Type B pancreatic cell (in vitro differentiated cells): Measurements from ENCODE around the gene PCDHB6. TPM values are rescaled to one million over a fixed set of nuclear protein-coding genes. Genes with fewer than 3 reads are reported as not detected.
A peak's percentile ranks its signal among the peaks of the same experiment; 100 is the strongest.
"Not testable (repeated sequence)": the region's sequence is repeated elsewhere in the genome, so short reads cannot be mapped to it uniquely, and the experiment has no call there.

Source experiments
- DNase-seq: peaks from one replicate; pipeline ENCODE4 v3.0.0; 2021; ENCODE audit warnings: mixed read lengths; ENCODE audit not compliant: unreplicated experiment; ENCODE audit errors: extremely low spot score
- H3K27ac Mint-ChIP-seq: 2 replicates; pipeline ENCODE4 v1.8.0; 2021; ENCODE audit warnings: mild to moderate bottlenecking, mixed read lengths
- H3K27me3 Mint-ChIP-seq: 2 replicates; pipeline ENCODE4 v1.8.0; 2021; ENCODE audit warnings: mixed read lengths
- H3K36me3 Mint-ChIP-seq: 2 replicates; pipeline ENCODE4 v1.8.0; 2021; ENCODE audit warnings: mixed read lengths
- H3K4me1 Mint-ChIP-seq: one replicate; pipeline ENCODE4 v1.8.0; 2021; ENCODE audit warnings: mixed read lengths; ENCODE audit not compliant: unreplicated experiment
- H3K4me3 Mint-ChIP-seq: 2 replicates; pipeline ENCODE4 v1.8.0; 2021; ENCODE audit warnings: mild to moderate bottlenecking, mixed read lengths
- H3K9me3 Mint-ChIP-seq: 2 replicates; pipeline ENCODE4 v1.8.0; 2021; ENCODE audit warnings: mixed read lengths
- CTCF ChIP-seq: fragments of 200-600 bp; sonication (generic); conservative IDR thresholded peaks from 2 replicates; pipeline ENCODE4 v1.5.0; 2021; ENCODE audit warnings: antibody characterized with exemption, mild to moderate bottlenecking
- total RNA-seq: library from RNA; stranded (reverse); gene quantifications from 2 replicates; pipeline ENCODE4 v1.2.1, GENCODE V29; 2021; ENCODE audit warnings: low replicate concordance

Gene PCDHB6
- total RNA-seq, 1 donor from 2014 or later: 0.80 TPM

- DNase-seq: no peak
- Mint-ChIP-seq H3K27ac (no peak overlapping the region), H3K36me3 (peaks cover 4% of the 10 kb centered on the region), H3K4me3 (no peak overlapping the region), H3K27me3 (no peaks in the 10 kb centered on the region), H3K4me1 (no peaks in the 10 kb centered on the region), H3K9me3 (peaks cover 4% of the 10 kb centered on the region)
- no peak for TF ChIP-seq CTCF
These were observed 46.5 kb downstream of the PCDHB6 start for GRCh38 chr5:141196363-141196762.

GRCh38 chr5:141199359-141200235 lies 49.7 kb downstream of the PCDHB6 start, which contains the start of gene PCDHB11:
Gene PCDHB11, plus strand, starts transcription at chr5:141199627. Its CDS starts 148 bp downstream, at chr5:141199775.
- H3K9me3 Mint-ChIP-seq: no peaks in the 10 kb centered on the region
- TF ChIP-seq CTCF: peak; percentile 53
- H3K4me3 Mint-ChIP-seq: peak within 1 kb of the TSS; percentile 74
- no peaks in the 10 kb centered on the region for H3K27me3 Mint-ChIP-seq
- no peak within 1 kb of the TSS for H3K27ac Mint-ChIP-seq
- no peak for DNase-seq
- peaks cover 4% of the 10 kb centered on the region for H3K36me3 Mint-ChIP-seq
- H3K4me1 Mint-ChIP-seq: no peaks in the 10 kb centered on the region

GRCh38 chr5:141201126-141201525 lies 51.3 kb downstream of the PCDHB6 start:
- H3K4me3 Mint-ChIP-seq, H3K27me3 Mint-ChIP-seq, DNase-seq, H3K4me1 Mint-ChIP-seq, H3K9me3 Mint-ChIP-seq, H3K27ac Mint-ChIP-seq, H3K36me3 Mint-ChIP-seq: not testable (repeated sequence)

- H3K27me3 Mint-ChIP-seq, H3K27ac Mint-ChIP-seq, DNase-seq, H3K36me3 Mint-ChIP-seq, H3K4me1 Mint-ChIP-seq, H3K4me3 Mint-ChIP-seq, H3K9me3 Mint-ChIP-seq: not testable (repeated sequence)
These were observed 51.8 kb downstream of the PCDHB6 start for GRCh38 chr5:141201646-141202045.

Other genes with a start within 250 kb of the PCDHB6 start
- gene PCDHAC1, start 223.8 kb upstream of the PCDHB6 start, total RNA-seq: 6.7 and 9.2 TPM in 2 replicates
- gene PCDHAC2, start 183.6 kb upstream of the PCDHB6 start, total RNA-seq: 2.7 and 3.5 TPM in 2 replicates
- 0.05 and 0.24 TPM in 2 replicates for gene PCDHB1, start 98.7 kb upstream of the PCDHB6 start, total RNA-seq
- 33.7 and 36.3 TPM in 2 replicates for gene PCDHB2, start 55.4 kb upstream of the PCDHB6 start, total RNA-seq
- 3.9 and 5.4 TPM in 2 replicates for gene PCDHB3, start 49.6 kb upstream of the PCDHB6 start, total RNA-seq
- 1.3 and 2.7 TPM in 2 replicates for gene PCDHB4, start 28.2 kb upstream of the PCDHB6 start, total RNA-seq
- 7.3 and 28.8 TPM in 2 replicates for gene PCDHB5, start 14.9 kb upstream of the PCDHB6 start, total RNA-seq
- gene PCDHB7, start 22.6 kb downstream of the PCDHB6 start, total RNA-seq: 0.29 and 0.63 TPM in 2 replicates
- 0.99 and 3.9 TPM in 2 replicates for gene PCDHB8, start 27.7 kb downstream of the PCDHB6 start, total RNA-seq
- 3.1 and 6.9 TPM in 2 replicates for gene PCDHB16, start 32.3 kb downstream of the PCDHB6 start, total RNA-seq
- 2.2 and 2.8 TPM in 2 replicates for gene PCDHB9, start 37.1 kb downstream of the PCDHB6 start, total RNA-seq
- 2.1 and 3.2 TPM in 2 replicates for gene PCDHB10, start 42.3 kb downstream of the PCDHB6 start, total RNA-seq
- gene PCDHB11, start 49.6 kb downstream of the PCDHB6 start, total RNA-seq: 2.0 and 3.3 TPM in 2 replicates
- 1.4 and 2.3 TPM in 2 replicates for gene PCDHB12, start 58.7 kb downstream of the PCDHB6 start, total RNA-seq
- 2.3 and 4.7 TPM in 2 replicates for gene PCDHB13, start 63.9 kb downstream of the PCDHB6 start, total RNA-seq
- gene PCDHB14, start 73.3 kb downstream of the PCDHB6 start, total RNA-seq: 3.1 and 3.7 TPM in 2 replicates
- 3.3 and 3.8 TPM in 2 replicates for gene PCDHB15, start 95.3 kb downstream of the PCDHB6 start, total RNA-seq
- gene SLC25A2, start 154.0 kb downstream of the PCDHB6 start, total RNA-seq: 0.45 and 0.92 TPM in 2 replicates
- 87.0 and 92.0 TPM in 2 replicates for gene TAF7, start 170.7 kb downstream of the PCDHB6 start, total RNA-seq
- 0.31 and 0.74 TPM in 2 replicates for gene PCDHGA1, start 180.5 kb downstream of the PCDHB6 start, total RNA-seq
- gene PCDHGA2, start 188.7 kb downstream of the PCDHB6 start, total RNA-seq: 0.17 and 0.69 TPM in 2 replicates
- gene PCDHGA3, start 193.8 kb downstream of the PCDHB6 start, total RNA-seq: 0.27 and 2.3 TPM in 2 replicates
- gene PCDHGB1, start 200.0 kb downstream of the PCDHB6 start, total RNA-seq: 1.1 and 1.8 TPM in 2 replicates
- 0.75 and 1.5 TPM in 2 replicates for gene PCDHGA4, start 205.0 kb downstream of the PCDHB6 start, total RNA-seq
- 0.94 and 0.95 TPM in 2 replicates for gene PCDHGB2, start 209.9 kb downstream of the PCDHB6 start, total RNA-seq
- gene PCDHGA5, start 214.1 kb downstream of the PCDHB6 start, total RNA-seq: 0.39 and 0.88 TPM in 2 replicates
- gene PCDHGB3, start 220.2 kb downstream of the PCDHB6 start, total RNA-seq: 0.39 and 1.2 TPM in 2 replicates
- gene PCDHGA6, start 223.8 kb downstream of the PCDHB6 start, total RNA-seq: 0.41 and 0.86 TPM in 2 replicates
- gene PCDHGA7, start 232.7 kb downstream of the PCDHB6 start, total RNA-seq: 0.31 and 0.40 TPM in 2 replicates
- gene PCDHGB4, start 237.6 kb downstream of the PCDHB6 start, total RNA-seq: 13.0 and 15.6 TPM in 2 replicates
- 1.3 and 2.1 TPM in 2 replicates for gene PCDHGA8, start 242.6 kb downstream of the PCDHB6 start, total RNA-seq
- 2.6 and 8.1 TPM in 2 replicates for gene PCDHGB5, start 247.9 kb downstream of the PCDHB6 start, total RNA-seq